COLO829 (cell line): Measurements from ENCODE around the gene SPESP1.

ENCODE experiments used
- DNase-seq: peaks from one replicate; pipeline ENCODE4 v3.0.0; 2012; ENCODE audit warnings: low spot score

SPESP1 gene

GRCh38 chr15:68930268-68931022 is at the start of gene SPESP1:
SPESP1 (plus strand) TSS chr15:68930525; CDS start chr15:68930654, 129 bp downstream.
- peak; percentile 90 for DNase-seq

DNA sequence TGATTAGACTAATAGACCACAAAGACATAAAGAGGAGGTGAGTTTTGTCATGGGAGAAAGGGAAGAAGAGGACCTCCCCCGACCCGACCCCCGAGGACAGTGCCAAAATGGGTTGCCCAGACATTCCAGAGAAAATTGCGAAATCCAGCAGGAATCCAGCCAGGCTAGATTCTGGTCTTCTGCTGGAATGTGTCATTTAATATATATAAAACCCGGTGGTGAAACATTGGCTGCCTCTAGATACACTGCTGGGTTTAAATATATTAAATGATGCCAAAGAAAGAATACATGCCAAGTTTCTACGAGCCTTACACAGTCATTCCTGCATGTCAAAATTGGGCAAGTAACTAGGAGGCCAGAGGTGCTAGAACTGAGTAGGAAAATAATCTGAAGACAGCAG is 45.3 kb upstream of the SPESP1 start:
- no peak for DNase-seq

- DNase-seq: no peak
Observed at GRCh38 chr15:68887120-68887519, 43.2 kb upstream of the SPESP1 start.

- no peak for DNase-seq
Observed at GRCh38 chr15:68887819-68888218, 42.5 kb upstream of the SPESP1 start.

DNA sequence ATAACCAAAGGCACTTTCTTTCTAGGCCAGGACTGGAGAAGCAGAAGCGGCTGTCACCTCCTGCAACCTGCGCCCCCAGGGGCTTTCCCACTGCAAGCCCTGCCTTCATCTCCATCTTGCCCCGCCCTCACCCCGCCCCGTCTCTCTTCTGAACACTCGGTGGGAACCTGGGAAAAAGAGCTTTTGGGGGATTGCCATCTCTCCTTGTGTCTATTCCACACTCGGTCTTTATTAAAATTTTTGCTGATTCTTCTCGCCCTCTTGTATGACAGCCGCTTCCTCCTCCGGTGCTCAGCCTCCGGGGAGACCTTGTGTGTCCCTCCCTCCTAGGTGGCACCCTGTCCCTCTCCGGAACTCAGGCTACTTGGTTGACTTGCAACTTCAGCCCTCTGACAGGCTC is 41.9 kb upstream of the SPESP1 start:
- DNase-seq: no peak

DNA sequence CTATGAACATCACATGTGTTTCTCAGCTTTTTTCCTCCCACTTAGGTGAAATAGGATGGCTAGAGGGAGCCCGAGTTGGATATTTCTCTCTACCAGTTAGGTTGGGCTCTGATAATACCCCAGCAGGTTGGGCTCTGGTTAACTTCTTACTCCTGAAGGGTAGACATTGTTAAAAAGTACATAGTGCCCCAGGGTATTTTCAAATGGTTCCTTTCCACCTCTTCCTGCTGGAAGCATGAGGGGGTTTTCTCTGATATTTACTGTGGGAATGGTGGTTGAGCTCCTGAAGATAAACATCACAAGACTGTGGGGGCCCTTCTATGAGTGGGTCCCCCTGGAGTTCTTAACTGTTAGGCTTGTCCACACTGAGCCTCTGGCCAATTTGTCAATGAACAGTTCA is 36.1 kb upstream of the SPESP1 start:
- DNase-seq: no peak

DNA sequence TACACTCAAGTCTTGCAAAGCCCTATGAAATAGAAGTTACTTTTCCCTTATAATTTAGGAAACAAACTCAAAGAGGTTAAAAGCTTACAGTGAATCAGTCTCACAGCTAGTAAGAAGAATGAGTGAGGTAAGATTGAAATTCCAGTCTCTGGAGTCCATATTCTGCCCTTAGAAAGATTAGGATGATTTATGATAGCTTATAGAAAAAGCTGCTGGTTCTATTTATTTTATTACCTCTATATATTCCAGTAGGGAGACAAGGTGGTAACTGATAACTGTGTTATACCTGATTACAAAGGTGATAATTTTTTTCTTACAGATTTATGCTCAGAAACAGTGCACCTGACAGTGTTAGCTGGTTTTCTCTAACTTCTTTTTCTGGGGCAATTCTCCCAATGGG is 34.1 kb upstream of the SPESP1 start:
- no peak for DNase-seq

DNA sequence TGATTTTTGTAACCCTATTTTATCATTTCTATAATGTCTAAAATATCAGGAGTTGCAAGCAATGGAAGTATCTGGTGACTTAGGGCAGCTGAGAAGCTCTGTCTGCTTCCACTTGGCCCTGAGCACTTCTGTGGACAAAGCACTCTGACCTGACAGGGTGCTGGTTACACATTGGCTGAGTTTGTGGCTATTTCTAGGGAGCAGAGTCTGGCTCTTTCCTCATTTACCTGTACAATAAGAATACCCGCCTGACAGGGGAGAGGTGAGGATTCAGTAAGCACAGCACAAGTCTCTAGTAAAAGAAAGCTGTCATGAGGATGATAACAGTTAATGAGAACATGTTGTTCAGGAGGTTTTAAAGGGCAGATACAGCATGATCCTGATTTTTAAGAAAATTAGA is 33.3 kb upstream of the SPESP1 start:
- no peak for DNase-seq

- no peak for DNase-seq
Observed at GRCh38 chr15:68900027-68900426, 30.3 kb upstream of the SPESP1 start.

DNA sequence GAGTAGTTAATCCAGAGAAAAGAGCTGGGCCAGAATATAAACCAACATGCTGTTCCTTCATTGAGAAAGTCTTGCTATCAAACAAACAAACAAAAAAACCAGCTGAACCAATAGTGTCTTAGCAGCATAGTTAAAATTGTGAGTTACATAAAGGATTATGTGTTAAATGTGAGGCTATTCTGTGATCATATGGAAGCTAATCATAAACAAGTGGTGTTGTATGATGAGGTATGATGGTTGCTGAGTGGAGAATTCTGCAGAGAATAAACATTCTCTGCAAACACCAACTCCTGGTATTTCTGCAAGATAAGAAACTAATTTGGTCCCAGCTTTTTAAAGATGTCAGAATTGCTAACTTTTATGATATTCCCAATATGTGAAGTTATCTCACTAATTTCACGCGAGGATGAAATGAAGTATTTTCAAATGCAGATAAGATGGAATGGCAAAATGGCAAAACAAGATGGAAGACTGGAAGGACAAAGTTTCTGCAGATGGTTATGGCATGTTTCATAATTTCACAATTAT is 22.9 kb upstream of the SPESP1 start:
- DNase-seq: no peak

- no peak for DNase-seq
Observed at GRCh38 chr15:68909601-68910100, 20.7 kb upstream of the SPESP1 start.

DNA sequence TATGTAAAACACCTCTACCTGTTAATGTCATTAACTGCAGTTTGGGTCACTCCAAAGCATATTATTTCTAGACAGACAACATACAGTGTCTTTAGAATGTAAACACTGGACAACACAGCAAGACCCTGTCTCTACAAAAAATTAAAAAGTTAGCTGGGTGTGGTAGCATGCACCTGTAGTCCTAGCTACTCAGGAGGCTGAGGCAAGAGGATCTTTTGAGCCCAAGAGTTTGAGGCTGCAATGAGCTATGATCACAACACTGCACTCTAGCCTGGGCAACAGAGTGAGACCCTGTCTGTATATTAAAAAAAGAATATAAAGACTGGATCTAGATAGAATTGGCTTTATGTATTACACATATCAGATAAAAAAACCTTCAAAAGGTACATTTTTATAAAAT is 20.0 kb upstream of the SPESP1 start:
- DNase-seq: no peak

DNA sequence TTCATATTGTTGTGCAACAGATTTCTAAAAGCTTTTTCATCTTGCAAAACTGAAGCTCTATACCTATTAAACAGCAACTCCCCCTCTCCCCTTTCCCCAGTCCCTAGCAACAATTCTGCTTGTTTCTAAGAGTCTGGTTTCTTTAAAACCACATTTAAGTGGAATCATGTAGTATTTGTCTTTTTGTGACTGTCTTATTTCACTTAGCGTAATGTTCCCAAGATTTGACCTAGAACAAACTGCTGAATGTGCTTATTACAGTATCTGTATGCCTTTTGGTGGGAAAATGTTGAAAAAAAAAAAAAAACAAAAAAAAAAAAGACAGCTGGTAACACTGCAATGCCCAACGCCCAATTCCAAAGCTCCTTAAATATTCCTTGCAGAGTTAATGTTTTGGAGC is 19.5 kb upstream of the SPESP1 start:
- DNase-seq: no peak

- no peak for DNase-seq
Observed at GRCh38 chr15:68921926-68922325, 8.4 kb upstream of the SPESP1 start.

DNA sequence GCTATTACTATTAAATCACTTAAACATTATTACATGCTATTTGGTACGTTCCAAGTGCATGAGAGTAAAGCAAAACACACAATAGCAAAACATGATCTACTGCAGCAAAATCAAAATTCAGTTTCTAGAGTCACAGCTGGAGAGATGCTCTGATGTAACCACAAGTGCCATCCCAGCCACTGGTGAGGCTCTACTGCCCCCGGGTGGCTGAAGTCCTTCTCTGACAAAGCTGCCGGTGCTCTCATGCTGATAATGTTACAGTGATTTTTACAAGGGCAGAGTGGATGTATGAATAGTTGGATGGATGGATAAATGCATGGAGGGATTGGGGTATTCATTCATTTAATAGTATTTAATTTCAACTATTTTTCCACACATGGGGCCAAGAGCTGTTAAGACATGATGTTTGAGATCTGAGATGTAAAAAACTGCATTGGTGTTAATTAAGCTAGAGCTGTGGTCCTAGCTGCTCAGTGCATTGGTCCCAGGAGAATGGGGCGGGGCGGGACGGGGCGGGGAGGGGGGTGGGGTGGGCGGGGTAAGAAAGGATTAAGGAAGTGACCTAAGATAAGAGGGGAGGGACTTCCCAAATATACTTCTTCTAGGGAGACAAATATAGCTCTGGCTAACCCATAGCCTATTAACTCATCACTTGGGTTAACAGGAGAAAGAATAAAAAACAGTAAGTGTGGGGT is 5.3 kb upstream of the SPESP1 start:
- DNase-seq: peak; percentile 77

- DNase-seq: no peak
Observed at GRCh38 chr15:68933001-68933400, 2.7 kb downstream of the SPESP1 start.

- no peak for DNase-seq
Observed at GRCh38 chr15:68934341-68934740, 4.0 kb downstream of the SPESP1 start.

DNA sequence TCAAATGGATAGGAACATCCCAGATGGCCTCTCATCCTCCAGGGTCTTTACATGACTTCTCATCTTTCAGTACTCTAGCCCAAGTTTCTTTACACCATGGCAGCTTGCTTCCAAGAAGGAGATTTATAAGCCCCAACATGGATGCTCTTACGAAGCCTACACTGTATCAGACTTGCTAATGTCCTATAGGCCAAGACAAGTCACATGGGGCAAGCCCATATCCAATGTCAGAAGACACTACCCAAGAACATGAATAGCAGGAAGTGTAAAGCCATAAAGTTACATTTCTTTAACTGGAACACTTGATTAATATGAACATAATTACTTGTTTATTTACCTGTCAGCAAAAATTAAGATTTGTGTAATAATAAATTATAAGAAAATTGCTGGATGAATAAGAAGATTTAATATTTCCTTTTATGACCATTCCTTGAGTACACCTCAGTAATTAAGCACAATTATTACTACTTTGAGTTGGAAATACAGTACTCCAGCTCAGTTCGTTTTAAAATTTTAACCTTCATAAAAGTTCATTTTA is 5.1 kb downstream of the SPESP1 start:
- no peak for DNase-seq

DNA sequence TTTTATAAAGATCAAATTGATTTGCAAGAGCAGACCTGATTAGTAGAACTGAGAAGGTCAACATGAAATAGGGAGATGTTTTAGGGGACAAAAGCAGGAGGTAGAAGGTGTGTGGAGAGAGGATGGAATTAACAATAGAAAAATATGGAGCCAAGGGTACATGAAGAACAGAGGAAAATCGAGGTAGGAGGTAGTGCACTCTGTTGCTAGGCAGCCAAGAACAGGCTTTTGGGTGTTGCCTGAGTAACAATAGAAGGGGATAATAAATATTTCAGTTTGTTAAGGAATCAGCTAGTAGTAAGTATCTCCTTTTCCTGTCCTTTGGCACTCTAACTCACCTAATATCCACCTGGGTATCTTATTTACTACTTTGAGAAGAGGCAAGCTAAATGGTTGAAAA is 9.2 kb downstream of the SPESP1 start:
- DNase-seq: no peak

DNA sequence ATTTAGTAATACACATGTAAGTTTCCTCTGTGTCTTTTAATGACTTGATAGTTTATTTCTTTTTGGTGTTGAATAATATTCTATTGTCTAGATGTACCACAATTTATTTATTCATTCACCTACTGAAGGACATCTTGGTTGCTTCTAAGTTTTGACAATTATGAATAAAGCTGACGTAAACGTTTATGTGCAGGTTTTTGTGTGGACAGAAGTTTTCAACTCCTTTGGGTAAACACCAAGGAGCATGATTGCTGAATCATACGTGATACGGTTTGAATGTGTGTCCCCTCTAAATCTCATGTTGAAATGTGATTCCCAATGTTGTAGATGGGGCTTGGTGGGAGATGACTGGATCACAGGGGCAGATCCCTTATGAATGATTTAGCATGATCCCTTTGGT is 21.5 kb downstream of the SPESP1 start:
- no peak for DNase-seq

DNA sequence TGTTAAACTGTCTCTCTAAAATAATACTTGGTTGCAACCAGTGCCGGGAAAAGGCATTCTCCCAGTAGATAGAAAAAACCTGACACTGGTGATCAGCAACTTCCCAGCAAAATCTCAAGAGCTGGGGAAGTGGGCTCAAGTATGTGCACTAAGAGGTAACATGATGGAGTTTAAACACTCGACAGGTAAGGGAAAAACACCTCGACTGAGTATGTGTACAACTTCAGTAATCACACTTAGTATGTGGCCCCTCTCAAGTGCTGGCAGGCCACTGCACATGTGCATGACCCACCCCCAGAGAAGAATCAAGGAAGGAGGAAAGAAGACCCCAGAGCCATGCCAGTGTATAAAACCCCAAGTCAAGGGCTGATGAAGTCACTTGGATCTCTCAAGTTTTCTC is 27.4 kb downstream of the SPESP1 start:
- no peak for DNase-seq

GRCh38 chr15:68958597-68958996 is 28.3 kb downstream of the SPESP1 start:
- no peak for DNase-seq

- DNase-seq: no peak
Observed at GRCh38 chr15:68962465-68962864, 32.1 kb downstream of the SPESP1 start.
